ENCODE data around the gene FRMPD1.

The FRMPD1 gene

DNA sequence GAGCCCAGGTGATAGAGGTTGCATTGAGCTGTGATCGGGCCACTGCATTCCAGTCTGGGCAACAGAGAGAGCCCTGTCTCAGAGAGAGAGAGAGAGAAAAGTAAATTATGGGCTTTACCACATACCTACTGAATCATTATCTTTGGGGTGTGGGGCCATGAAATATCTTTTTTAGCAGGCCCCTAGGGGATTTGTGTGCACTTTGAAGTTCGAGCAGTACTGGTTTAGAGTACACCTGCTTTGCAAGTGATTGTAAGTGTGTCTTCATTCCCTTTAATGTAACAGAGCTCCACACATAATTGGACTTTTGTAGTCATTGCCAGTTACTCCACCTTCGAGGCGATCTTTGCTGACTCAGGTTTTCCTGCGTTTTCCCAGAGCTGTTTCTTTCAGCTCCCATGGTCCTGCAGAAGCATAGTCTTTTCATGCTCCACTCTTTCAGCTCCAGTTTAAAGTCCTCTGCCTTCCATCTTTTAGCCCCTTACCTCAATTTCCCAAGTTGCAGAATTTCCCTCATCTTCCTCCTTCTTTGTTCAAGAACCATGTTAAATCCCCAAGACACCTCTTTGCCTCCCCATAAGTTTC is 24.0 kb upstream of the FRMPD1 start:
- no peak for DNase-seq (ENCODE audit: low spot score)

GRCh38 chr9:37632479-37632878 is 18.3 kb upstream of the FRMPD1 start:
- DNase-seq (ENCODE audit: low spot score), result no peak

- DNase-seq (ENCODE audit: low spot score), result no peak
These were observed 14.9 kb upstream of the FRMPD1 start for GRCh38 chr9:37635808-37636207.

- no peak for DNase-seq (ENCODE audit: low spot score)
These were observed 14.0 kb upstream of the FRMPD1 start for GRCh38 chr9:37636511-37637448.

DNA sequence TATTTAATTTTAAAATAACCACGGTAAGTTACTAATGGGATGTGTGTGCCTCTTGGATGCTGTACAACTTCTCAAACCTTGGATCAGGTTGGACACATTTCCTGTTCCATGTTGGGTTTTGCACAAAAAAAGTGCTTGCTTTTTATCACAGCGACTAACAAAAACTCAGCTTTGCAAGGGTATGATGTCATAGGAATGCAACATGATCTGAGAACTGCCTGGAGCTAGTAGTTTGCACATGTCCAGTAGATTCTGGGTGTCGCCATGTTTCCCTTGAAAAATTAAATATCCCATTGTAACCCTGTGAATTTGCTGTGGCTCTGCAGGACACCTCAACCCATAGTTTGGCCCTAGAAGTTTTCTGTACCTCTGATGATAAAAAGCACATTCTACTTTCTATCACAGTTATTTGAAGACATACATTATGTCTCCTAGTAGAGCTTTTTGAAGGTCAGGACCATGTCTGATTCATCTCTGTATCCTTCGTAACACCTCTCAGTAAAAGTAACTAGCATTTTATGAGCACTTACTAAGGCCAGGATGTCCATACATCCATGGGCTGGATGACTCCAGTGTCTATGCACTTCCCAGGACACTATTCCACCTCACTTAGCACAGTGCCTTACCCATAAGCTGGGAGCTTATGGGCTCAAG is 11.5 kb upstream of the FRMPD1 start:
- no peak for DNase-seq (ENCODE audit: low spot score)

- no peak for DNase-seq (ENCODE audit: low spot score)
These were observed 10.9 kb upstream of the FRMPD1 start for GRCh38 chr9:37639841-37640240.

- DNase-seq (ENCODE audit: low spot score), result no peak
These were observed 10.5 kb upstream of the FRMPD1 start for GRCh38 chr9:37640246-37640645.

DNA sequence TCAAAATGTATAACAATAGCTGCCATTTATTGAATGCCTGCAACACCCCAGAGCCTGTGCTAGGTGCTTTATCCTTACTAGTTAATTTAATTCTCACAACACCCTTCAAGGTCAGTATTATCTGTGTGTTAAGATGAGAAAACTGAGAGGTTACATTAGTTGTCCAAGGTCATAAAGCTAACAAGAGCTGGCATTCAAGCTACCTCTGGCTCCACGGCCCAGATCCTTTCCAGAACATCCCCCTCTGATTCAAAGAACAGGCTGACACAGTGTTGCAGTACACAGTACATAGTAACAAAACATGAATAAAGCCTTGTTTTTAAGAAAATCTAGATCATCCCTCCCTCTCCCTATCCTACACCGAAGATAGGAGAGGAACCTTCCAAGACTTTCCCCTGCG is 9.4 kb upstream of the FRMPD1 start:
- no peak for DNase-seq (ENCODE audit: low spot score)

- no peak for DNase-seq (ENCODE audit: low spot score)
These were observed 7.5 kb upstream of the FRMPD1 start for GRCh38 chr9:37643214-37643613.

GRCh38 chr9:37645903-37646506 is 4.7 kb upstream of the FRMPD1 start:
- DNase-seq (ENCODE audit: low spot score), result no peak

DNA sequence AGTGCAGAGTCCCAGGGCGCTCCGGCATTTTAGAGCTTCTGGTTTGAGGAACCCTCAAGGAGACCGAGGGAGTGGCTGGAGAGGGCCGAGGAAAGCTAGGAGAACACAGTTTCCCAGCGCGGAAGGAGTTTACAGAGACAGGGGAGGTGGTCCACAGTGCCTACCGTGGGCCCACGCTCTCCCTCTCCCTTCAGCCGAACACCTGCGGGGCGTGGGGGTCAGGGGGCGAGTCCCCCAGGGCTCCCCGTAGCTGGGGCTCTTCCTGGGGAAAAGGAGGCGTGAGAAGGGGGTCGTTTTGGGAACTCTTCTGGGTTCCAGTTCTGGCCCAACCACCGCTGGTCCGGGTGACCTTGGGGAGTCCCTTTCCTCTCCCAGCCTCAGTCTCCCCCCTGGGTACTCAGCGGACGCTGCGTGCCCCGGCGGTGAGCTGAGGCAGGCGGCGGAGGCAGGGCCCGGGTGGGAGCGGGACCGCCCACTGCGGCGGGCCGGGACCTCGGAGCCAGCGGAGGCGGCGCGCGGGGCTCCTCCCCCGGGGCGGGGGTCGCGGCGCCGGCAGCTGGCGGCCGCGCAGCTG is 368 bp upstream of the FRMPD1 start:
- no peak for DNase-seq (ENCODE audit: low spot score)

GRCh38 chr9:37652261-37652660 is 1.5 kb downstream of the FRMPD1 start:
- no peak for DNase-seq (ENCODE audit: low spot score)

- no peak for DNase-seq (ENCODE audit: low spot score)
These were observed 2.6 kb downstream of the FRMPD1 start for GRCh38 chr9:37653385-37653784.

DNA sequence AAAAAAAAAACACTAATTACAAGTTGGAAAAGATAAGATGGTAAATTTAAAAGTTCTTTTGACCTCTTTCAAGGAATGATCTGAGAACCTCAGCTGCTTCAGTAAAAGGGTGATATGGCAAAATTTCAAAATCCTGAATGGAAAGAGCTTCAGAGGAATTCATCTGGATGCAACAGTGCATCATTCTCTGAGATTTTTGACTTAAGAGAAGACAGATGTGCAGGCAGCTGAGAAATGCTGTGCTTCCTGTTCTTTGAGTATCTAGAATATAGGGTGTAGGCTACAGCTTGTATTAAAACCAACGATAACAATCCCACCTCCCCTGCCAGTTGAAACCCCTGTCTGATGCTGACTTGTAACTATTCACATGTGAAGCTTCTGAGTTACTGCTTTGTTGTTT is 6.2 kb downstream of the FRMPD1 start:
- DNase-seq (ENCODE audit: low spot score), result no peak

DNA sequence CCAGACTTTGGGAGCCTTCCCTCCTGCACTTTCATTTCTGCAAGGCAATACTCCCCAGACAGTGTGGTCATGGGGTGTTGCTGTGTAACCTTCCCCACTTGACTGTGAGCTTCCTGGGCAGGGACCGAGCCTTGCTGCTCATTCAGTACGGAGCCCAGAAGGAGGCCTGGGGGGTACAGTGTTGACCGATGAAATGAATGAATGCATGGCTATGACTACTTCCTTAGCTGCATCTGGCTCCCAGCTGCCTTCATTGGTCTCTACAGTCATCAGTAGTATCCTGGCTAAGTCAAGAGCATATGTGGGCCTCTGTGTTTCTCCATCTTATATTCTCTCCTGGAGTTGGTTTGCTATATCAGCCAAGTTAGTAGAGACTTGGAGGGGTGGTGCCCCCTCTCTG is 9.9 kb downstream of the FRMPD1 start:
- DNase-seq (ENCODE audit: low spot score), result no peak

GRCh38 chr9:37663926-37664325 is 13.2 kb downstream of the FRMPD1 start:
- no peak for DNase-seq (ENCODE audit: low spot score)

DNA sequence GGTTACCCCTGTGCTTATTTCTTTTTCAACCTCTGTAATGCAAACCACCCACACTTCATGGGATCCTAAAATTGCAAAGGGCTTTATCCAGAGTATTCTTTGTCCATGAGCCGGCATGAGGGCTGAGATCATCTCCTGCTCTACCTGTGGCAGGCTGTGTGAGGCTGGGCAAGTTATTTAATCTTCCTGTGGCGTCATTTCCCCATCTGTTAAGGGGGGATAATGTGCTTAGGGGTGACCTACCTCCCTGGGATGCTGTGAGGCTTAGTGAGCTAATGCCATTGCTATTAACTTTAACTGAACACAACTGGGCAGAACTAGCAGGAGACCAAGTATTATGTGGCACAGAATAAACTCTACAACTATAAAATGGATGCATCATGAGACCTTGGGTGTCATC is 17.0 kb downstream of the FRMPD1 start:
- DNase-seq (ENCODE audit: low spot score), result no peak

DNA sequence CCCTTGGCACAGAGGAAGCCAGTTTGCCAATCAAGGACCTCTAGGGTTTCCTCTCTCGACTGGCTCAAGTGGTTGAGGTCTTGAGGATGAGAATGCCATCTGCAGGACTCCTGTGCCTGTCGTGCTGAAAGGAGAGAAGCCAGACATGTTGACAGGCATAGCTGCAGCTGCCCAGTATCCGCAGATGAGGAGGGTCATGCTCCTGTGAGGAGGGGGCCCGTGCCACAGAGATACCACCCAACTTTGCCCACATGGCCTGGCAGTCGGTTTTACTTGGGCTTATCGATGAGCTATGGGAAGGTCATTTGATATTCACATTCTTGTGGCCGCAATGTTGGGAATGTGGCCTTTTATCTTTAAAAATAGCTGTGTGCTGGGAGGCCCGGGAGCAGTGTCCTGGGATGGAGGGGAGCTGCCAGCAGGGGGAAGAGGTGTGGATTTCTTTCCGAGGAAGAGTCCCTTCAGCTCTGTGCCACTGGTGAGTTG is 17.4 kb downstream of the FRMPD1 start:
- peak; percentile 61 for DNase-seq (ENCODE audit: low spot score)

GRCh38 chr9:37669232-37669631 is 18.5 kb downstream of the FRMPD1 start:
- DNase-seq (ENCODE audit: low spot score), result no peak

GRCh38 chr9:37675661-37676060 is 24.9 kb downstream of the FRMPD1 start:
- DNase-seq (ENCODE audit: low spot score), result no peak

GRCh38 chr9:37676411-37676830 is 25.7 kb downstream of the FRMPD1 start:
- DNase-seq (ENCODE audit: low spot score), result no peak

DNA sequence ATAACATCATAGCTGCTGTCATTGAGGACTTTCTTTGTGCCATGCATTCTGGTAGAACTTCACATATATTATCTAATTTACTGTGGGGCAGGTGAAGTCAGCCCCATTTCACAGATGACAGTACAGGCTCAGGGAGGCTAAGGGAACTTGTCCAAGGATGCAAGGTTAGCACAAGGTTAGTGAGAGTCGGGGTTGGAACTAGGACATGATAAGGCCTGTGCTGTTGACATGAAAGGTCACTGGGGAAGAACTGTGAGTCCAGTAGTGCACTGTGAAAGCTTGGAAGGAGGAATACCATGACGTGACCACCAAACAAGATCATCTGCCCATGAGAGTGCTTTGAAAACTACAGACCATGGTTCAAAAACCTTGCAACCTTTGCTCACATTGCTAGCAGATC is 26.7 kb downstream of the FRMPD1 start:
- no peak for DNase-seq (ENCODE audit: low spot score)

All from iPS-NIHi11 (cell line).